T-helper 1 cell (primary cell): ENCODE data around the gene EXOC7.
A peak's percentile ranks its signal among the peaks of the same experiment; 100 is the strongest.
"Not testable (repeated sequence)": the region's sequence is repeated elsewhere in the genome, so short reads cannot be mapped to it uniquely, and the experiment has no call there.

Source experiments
- DNase-seq, 5 donors: peaks; one replicate each; pipeline ENCODE4 v3.0.0-alpha.2; 2012 to 2020

EXOC7 gene

GRCh38 chr17:76085731-76086366 is 17.7 kb downstream of the EXOC7 start:
- DNase-seq: no peak

- DNase-seq: no peak
Measured at GRCh38 chr17:76085066-76085730, 18.4 kb downstream of the EXOC7 start.

GRCh38 chr17:76083536-76084182 is 19.9 kb downstream of the EXOC7 start:
- no peak for DNase-seq

- no peak for DNase-seq
Measured at GRCh38 chr17:76082326-76083251, 21.0 kb downstream of the EXOC7 start.

GRCh38 chr17:76081295-76082210 is 22.0 kb downstream of the EXOC7 start:
- no peak for DNase-seq

- no peak for DNase-seq
Measured at GRCh38 chr17:76080768-76081287, 22.8 kb downstream of the EXOC7 start.

- no peak for DNase-seq
Measured at GRCh38 chr17:76079956-76080767, 23.4 kb downstream of the EXOC7 start.

GRCh38 chr17:76079535-76079955 is 24.0 kb downstream of the EXOC7 start:
- no peak for DNase-seq

GRCh38 chr17:76078860-76079534 is 24.6 kb downstream of the EXOC7 start, which contains the start of gene ZACN:
Gene ZACN (plus strand): TSS chr17:76079182. CDS start chr17:76079265, 83 bp downstream.
- DNase-seq: no peak

GRCh38 chr17:76078370-76078769 is 25.2 kb downstream of the EXOC7 start:
- not testable (repeated sequence) for DNase-seq

- DNase-seq: no peak
Measured at GRCh38 chr17:76077584-76078110, 25.9 kb downstream of the EXOC7 start.

GRCh38 chr17:76076765-76077583 is 26.6 kb downstream of the EXOC7 start:
- DNase-seq: peak in 3 of 5 donors; percentile 35 to 69 (median 41)

GRCh38 chr17:76076146-76076764 is 27.3 kb downstream of the EXOC7 start:
- no peak for DNase-seq

GRCh38 chr17:76075364-76076145 is 28.0 kb downstream of the EXOC7 start:
- no peak for DNase-seq

- no peak for DNase-seq
Measured at GRCh38 chr17:76074390-76075363, 28.9 kb downstream of the EXOC7 start, which contains the start of gene GALR2. Gene GALR2 (plus strand): TSS chr17:76074781. CDS start chr17:76074884, 103 bp downstream.
